Measurements from ENCODE around the gene TLCD2. TPM values are rescaled to one million over a fixed set of nuclear protein-coding genes. Genes with fewer than 3 reads are reported as not detected.

Gene TLCD2
- total and polyA plus RNA-seq, 2 of the 13 experiments (the other 11 are each of a cell fraction or from before 2014, with no cell fraction given): 0.90 to 1.1 TPM

DNA sequence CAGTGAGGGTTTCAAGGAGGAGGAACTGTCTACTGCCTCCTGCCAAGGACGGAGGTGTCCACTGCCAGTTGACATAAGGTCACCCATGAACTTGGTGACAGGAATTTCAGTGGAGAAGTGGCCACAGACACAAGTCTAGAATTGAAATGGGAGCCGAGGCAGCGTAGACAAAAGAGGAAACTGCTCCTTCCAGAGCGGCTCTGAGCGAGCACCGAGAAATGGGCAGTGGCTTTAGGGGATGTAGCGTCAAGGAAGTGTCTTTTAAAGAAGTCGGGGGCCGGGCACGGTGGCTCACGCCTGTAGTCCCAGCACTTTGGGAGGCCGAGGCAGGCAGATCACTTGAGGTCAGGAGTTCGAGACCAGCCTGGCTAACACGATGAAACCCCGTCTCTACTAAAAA is 48.6 kb upstream of the TLCD2 start:
- in situ Hi-C loops (cut with HindIII; ENCODE audit: extremely low pct_ligation_motif_present, low pct_unique_long_range_greater_than_20kb): no loop called here
- Histone ChIP-seq H3K9ac (ENCODE audit: insufficient read depth, low read depth, low read length) (no peak overlapping the region), H3K27ac (ENCODE audit: extremely low read length, insufficient read depth, low read length) (no peak overlapping the region), H3K4me3 (replicated peaks in 1 of 3; ENCODE audit: insufficient read depth in 1 of 3, low read depth in 2 of 3, low read length in 3 of 3) (no peak overlapping the region), H3K36me3 (replicated peaks in 1 of 2; ENCODE audit: control insufficient read depth in 1 of 2, insufficient read depth in 2 of 2, low read length in 2 of 2) (0 out of 5 replicates have a peak, but pooled peaks cover 0 to 5% of the 10 kb centered on the region in 2 experiments), H3K9me3 (ENCODE audit: low read length) (no peaks in the 10 kb centered on the region), H4K20me1 (ENCODE audit: insufficient read depth, low read length) (peaks cover 4% of the 10 kb centered on the region; the same call in 1 of the 2 replicates), H3K79me2 (ENCODE audit: insufficient read depth, low read length) (peaks cover 9% of the 10 kb centered on the region), H3K4me2 (ENCODE audit: low read depth, low read length) (no peak overlapping the region), H3K27me3 (ENCODE audit: control insufficient read depth in 1 of 2, insufficient read depth in 2 of 2, low read length in 2 of 2) (no peaks in the 10 kb centered on the region), H3K4me1 (ENCODE audit: insufficient read depth, low read length) (peaks cover 46% of the 10 kb centered on the region), H2AFZ (ENCODE audit: low read length) (no peak overlapping the region)
- DNase-seq (ENCODE audit: low spot score) (no peak), FAIRE-seq (no peak), ATAC-seq (no peak)
- 93% methylated on average over 15 of the region's 15 CpGs for WGBS (ENCODE audit: low lambda C conversion rate)
- no TSS peak for BruUV-seq (replicated peaks)
- CTCF ChIA-PET (ENCODE audit: low intra/inter-chr PET ratio, low total read pairs): no interaction called here
- intact Hi-C loops (cut with micrococcal nuclease; ENCODE audit: unreplicated experiment): no loop called here
- POLR2A ChIA-PET: no interaction called here
- TF ChIP-seq ZNF331 (CRISPR knock-in tag; IDR thresholded peaks at IDR 0.05) (no peak), SP2 (CRISPR knock-in tag; IDR thresholded peaks at IDR 0.05) (no peak), GABPB1 (CRISPR knock-in tag; IDR thresholded peaks at IDR 0.05) (no peak), SP4 (CRISPR knock-in tag; IDR thresholded peaks at IDR 0.05) (no peak), ZFP36L1 (CRISPR knock-in tag; IDR thresholded peaks at IDR 0.05) (no peak), ZNF124 (CRISPR knock-in tag; IDR thresholded peaks at IDR 0.05) (no peak), ZNF563 (CRISPR knock-in tag; IDR thresholded peaks at IDR 0.05) (no peak), BRD4 (CRISPR knock-in tag; IDR thresholded peaks at IDR 0.05) (no peak), ZKSCAN8 (CRISPR knock-in tag; IDR thresholded peaks at IDR 0.05; ENCODE audit: borderline replicate concordance) (no peak), THYN1 (CRISPR knock-in tag; IDR thresholded peaks at IDR 0.05; ENCODE audit: borderline replicate concordance, low read depth) (no peak)
- TF ChIP-seq, protein P1, sequence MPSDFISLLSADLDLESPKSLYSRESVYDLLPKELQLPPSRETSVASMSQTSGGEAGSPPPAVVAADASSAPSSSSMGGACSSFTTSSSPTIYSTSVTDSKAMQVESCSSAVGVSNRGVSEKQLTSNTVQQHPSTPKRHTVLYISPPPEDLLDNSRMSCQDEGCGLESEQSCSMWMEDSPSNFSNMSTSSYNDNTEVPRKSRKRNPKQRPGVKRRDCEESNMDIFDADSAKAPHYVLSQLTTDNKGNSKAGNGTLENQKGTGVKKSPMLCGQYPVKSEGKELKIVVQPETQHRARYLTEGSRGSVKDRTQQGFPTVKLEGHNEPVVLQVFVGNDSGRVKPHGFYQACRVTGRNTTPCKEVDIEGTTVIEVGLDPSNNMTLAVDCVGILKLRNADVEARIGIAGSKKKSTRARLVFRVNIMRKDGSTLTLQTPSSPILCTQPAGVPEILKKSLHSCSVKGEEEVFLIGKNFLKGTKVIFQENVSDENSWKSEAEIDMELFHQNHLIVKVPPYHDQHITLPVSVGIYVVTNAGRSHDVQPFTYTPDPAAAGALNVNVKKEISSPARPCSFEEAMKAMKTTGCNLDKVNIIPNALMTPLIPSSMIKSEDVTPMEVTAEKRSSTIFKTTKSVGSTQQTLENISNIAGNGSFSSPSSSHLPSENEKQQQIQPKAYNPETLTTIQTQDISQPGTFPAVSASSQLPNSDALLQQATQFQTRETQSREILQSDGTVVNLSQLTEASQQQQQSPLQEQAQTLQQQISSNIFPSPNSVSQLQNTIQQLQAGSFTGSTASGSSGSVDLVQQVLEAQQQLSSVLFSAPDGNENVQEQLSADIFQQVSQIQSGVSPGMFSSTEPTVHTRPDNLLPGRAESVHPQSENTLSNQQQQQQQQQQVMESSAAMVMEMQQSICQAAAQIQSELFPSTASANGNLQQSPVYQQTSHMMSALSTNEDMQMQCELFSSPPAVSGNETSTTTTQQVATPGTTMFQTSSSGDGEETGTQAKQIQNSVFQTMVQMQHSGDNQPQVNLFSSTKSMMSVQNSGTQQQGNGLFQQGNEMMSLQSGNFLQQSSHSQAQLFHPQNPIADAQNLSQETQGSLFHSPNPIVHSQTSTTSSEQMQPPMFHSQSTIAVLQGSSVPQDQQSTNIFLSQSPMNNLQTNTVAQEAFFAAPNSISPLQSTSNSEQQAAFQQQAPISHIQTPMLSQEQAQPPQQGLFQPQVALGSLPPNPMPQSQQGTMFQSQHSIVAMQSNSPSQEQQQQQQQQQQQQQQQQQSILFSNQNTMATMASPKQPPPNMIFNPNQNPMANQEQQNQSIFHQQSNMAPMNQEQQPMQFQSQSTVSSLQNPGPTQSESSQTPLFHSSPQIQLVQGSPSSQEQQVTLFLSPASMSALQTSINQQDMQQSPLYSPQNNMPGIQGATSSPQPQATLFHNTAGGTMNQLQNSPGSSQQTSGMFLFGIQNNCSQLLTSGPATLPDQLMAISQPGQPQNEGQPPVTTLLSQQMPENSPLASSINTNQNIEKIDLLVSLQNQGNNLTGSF (CRISPR knock-in tag; IDR thresholded peaks at IDR 0.05): no peak
- TF ChIP-seq, protein P2, sequence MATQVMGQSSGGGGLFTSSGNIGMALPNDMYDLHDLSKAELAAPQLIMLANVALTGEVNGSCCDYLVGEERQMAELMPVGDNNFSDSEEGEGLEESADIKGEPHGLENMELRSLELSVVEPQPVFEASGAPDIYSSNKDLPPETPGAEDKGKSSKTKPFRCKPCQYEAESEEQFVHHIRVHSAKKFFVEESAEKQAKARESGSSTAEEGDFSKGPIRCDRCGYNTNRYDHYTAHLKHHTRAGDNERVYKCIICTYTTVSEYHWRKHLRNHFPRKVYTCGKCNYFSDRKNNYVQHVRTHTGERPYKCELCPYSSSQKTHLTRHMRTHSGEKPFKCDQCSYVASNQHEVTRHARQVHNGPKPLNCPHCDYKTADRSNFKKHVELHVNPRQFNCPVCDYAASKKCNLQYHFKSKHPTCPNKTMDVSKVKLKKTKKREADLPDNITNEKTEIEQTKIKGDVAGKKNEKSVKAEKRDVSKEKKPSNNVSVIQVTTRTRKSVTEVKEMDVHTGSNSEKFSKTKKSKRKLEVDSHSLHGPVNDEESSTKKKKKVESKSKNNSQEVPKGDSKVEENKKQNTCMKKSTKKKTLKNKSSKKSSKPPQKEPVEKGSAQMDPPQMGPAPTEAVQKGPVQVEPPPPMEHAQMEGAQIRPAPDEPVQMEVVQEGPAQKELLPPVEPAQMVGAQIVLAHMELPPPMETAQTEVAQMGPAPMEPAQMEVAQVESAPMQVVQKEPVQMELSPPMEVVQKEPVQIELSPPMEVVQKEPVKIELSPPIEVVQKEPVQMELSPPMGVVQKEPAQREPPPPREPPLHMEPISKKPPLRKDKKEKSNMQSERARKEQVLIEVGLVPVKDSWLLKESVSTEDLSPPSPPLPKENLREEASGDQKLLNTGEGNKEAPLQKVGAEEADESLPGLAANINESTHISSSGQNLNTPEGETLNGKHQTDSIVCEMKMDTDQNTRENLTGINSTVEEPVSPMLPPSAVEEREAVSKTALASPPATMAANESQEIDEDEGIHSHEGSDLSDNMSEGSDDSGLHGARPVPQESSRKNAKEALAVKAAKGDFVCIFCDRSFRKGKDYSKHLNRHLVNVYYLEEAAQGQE (IDR thresholded peaks at IDR 0.05; ENCODE audit: borderline replicate concordance in 1 of 2, low read depth in 1 of 2, low read length in 2 of 2): no peak

All from HepG2 (cell line).